Mucosa of descending colon (tissue), 3 donors: ENCODE data around the gene PKDREJ. TPM values are rescaled to one million over a fixed set of nuclear protein-coding genes. Genes with fewer than 3 reads are reported as not detected.

Experiments
- ATAC-seq: fragments of 200-7000 bp; cut with Tn5 transposase; one replicate; pipeline ENCODE4 v1.9.1; 2020; ENCODE audit warnings: mild to moderate bottlenecking, moderate library complexity
- DNase-seq, 3 donors: peaks; one replicate each; pipeline ENCODE4 v3.0.0-alpha.2; 2020
- H3K36me3 ChIP-seq: fragments of 200-600 bp; one replicate; pipeline ENCODE4 v1.8.0; 2021; ENCODE audit warnings: low read depth, mild to moderate bottlenecking
- H3K4me1 ChIP-seq: fragments of 200-600 bp; one replicate; pipeline ENCODE4 v1.8.0; 2021; ENCODE audit warnings: low read depth, mild to moderate bottlenecking
- H3K4me3 ChIP-seq: fragments of 200-600 bp; one replicate; pipeline ENCODE4 v1.8.0; 2021; ENCODE audit warnings: mild to moderate bottlenecking
- H3K9me3 ChIP-seq: fragments of 200-600 bp; one replicate; pipeline ENCODE4 v1.8.0; 2021; ENCODE audit warnings: mild to moderate bottlenecking
- intact Hi-C, 2 donors: fragments of 100-400 bp; cut with DNase I in 1 of 2; cut with micrococcal nuclease in 1 of 2; formaldehyde crosslinking; loops; one replicate each; pipeline versions ENCODE4 v1.11.0 to v1.11.1; 2022; cut with DNase I, micrococcal nuclease
- total RNA-seq, 3 donors: library from RNA; stranded (reverse); fragmentation: NEBNext Ultra II Directional in 2 of 3; extraction: Animal tissue kit (Norgen Biotek cat#: 25700) in 2 of 3; gene quantifications; one replicate each; pipeline versions ENCODE4 v1.2.1 to v1.2.4, GENCODE V29; 2021 to 2023
- TF ChIP-seq, protein P1 (sequence below): fragments of 200-600 bp; IDR thresholded peaks from one replicate; pipeline ENCODE4 v1.8.0; 2022; ENCODE audit warnings: antibody characterized with exemption, mild to moderate bottlenecking
- donor health status: DM: no; HTN: no; CAD: no; lungs with moderate emphysema.
- donor health status: DM: no; HTN: no; CAD: no.
- donor health status: DM: no; HTN: yes; CAD: no.

PKDREJ gene
- total RNA-seq, 3 donors from 2014 or later: 0.35 to 0.75 (median 0.36) TPM

DNA sequence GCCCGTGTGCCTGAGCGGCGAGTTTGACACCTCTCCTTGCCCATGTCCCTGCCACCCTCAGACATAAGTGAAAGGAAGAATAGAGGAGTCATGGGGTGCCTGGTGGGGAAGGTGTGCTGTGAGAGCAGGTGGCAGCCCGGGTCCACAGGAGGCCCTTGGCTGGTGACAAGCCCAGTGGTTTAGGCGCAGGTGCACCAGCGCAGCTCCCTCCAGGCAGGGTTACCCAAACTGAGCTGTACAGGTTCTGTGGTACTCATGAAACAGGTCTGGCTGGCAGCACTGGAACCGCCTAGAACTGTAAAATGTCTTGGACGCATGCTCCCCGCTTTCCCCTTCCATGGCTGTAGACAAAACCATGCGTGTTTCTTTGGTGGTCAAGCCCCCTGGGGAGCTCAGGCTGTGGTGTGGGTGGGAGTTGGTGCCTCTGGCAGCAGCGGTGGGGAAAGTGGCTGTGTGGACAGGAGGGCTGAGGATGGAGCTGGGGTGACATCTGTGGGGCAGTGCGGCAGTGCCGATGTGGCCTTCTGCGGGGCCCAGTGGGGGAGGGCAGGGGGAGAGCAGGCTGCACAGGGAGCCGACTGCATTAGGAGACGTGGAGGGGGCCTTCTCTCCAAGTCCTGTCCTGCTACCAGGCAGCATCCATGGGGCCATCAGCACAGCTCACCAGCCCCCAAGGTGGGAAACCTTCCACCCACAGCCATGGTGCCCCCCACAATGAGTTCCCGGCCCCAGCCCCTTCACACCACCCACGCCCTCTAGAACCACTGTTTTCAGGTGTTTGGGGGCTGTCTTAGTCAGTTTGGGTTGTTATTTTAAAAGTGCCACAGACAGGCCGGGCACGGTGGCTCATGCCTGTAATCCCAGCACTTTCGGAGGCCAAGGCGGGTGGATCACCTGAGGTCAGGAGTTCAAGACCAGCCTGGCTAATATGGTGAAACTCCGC, 28.0 kb upstream of the PKDREJ start:
- H3K4me3 ChIP-seq: no peak overlapping the region
- TF ChIP-seq, protein P1, sequence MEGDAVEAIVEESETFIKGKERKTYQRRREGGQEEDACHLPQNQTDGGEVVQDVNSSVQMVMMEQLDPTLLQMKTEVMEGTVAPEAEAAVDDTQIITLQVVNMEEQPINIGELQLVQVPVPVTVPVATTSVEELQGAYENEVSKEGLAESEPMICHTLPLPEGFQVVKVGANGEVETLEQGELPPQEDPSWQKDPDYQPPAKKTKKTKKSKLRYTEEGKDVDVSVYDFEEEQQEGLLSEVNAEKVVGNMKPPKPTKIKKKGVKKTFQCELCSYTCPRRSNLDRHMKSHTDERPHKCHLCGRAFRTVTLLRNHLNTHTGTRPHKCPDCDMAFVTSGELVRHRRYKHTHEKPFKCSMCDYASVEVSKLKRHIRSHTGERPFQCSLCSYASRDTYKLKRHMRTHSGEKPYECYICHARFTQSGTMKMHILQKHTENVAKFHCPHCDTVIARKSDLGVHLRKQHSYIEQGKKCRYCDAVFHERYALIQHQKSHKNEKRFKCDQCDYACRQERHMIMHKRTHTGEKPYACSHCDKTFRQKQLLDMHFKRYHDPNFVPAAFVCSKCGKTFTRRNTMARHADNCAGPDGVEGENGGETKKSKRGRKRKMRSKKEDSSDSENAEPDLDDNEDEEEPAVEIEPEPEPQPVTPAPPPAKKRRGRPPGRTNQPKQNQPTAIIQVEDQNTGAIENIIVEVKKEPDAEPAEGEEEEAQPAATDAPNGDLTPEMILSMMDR: no peak
- H3K9me3 ChIP-seq: no peaks in the 10 kb centered on the region
- intact Hi-C loops: loop anchor here in 1 of 2 donors (10.0 kb wide), 1 partner anchor 296 kb away; no protein-coding TSS in a partner anchor
- no peak for ATAC-seq
- peaks cover 11% of the 10 kb centered on the region for H3K4me1 ChIP-seq
- no peak for DNase-seq
- H3K36me3 ChIP-seq: peaks cover 9% of the 10 kb centered on the region

DNA sequence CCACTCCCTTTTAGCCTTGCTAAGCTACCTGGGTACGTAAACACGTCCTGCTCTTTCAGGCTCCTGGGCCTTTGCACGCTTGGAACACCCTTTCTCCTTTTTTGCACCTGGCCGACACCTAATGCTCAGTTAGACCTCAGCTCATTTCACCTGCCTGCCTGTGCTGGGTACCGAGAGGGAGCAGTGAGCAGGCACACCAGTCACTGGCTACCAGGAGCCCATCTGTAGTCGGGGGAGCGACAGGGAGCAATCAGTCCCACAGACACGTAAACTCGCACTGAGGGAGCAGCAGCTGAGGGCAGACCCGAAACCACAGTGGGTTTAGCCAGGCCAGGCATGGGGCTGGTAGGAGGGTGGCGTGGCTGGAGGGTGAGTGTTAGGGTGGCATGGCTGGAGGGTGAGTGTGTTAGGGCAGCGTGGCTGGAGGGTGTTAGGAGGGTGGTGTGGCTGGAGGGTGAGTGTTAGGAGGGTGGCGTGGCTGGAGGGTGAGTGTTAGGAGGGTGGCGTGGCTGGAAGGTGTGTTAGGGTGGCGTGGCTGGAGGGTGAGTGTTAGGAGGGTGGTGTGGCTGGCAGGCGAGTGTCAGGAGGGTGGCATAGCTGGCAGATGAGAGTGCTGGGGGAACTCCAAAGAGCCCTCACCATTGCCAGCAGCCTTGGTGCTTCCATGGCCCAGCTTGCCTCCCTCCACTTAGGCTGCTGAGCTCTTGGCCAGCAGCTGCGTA, 27.1 kb upstream of the PKDREJ start:
- H3K9me3 ChIP-seq: no peaks in the 10 kb centered on the region
- H3K4me3 ChIP-seq: no peak overlapping the region
- ATAC-seq (no peak), DNase-seq (no peak)
- intact Hi-C loops: loop anchor here in 1 of 2 donors (10.0 kb wide), 1 partner anchor 295 kb away; no protein-coding TSS in a partner anchor
- TF ChIP-seq, protein P1: no peak
- peaks cover 9% of the 10 kb centered on the region for H3K36me3 ChIP-seq
- H3K4me1 ChIP-seq: peaks cover 3% of the 10 kb centered on the region

DNA sequence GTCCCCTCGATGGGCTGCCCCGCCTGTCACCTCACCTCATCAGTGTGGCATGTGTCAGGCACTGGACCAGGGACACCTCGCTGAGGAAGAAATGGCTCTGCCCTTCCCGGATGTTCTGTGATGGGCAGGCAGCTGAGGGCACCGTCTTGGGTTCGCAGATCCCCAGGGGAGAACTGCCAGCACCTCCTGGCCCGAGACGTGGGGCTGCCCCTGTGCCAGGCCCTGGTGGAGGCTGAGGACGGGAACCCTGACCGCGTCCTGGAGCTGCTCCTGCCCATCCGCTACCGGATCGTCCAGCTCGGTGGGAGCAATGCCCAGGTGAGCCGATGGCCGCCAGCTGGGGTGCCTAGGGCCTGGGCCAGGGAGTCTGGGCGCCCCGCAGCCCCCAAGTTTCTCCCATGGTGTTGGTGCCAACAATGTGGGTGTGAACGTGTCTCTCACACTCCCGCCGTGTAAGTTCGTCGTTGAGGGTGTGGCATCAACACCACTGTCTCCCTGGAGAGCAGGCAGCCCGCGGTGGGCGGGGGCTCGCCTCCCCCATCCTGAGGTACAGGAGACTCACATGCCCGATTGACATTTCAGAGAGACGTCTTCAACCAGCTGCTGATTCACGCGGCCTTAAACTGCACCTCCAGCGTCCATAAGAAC, 26.2 kb upstream of the PKDREJ start:
- Histone ChIP-seq H3K9me3 (no peaks in the 10 kb centered on the region), H3K36me3 (peaks cover 9% of the 10 kb centered on the region), H3K4me3 (no peak overlapping the region), H3K4me1 (peaks cover 3% of the 10 kb centered on the region)
- TF ChIP-seq, protein P1: no peak
- intact Hi-C loops: no loop called here
- ATAC-seq (no peak), DNase-seq (no peak)

DNA sequence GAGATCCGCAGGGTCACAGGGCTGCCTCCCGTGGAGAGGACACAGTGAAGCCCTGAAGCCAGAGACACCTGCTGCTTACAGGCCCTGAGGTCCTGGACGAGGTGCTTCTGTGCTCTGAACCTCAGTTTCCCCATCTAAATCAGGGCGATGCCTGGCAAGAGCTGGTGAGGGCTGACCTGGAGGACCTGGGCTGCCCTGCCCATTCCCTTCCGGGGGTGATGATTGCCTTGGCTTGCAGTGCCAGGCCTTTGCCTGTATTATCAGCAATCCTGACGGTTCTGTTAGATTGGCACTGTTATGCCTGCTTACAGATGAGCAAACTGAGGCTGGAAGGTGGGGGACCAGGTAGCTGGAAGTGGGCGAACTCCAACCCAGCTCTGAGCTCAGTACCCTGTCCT, 25.7 kb upstream of the PKDREJ start:
- DNase-seq (no peak), ATAC-seq (no peak)
- intact Hi-C loops: no loop called here
- peaks cover 9% of the 10 kb centered on the region for H3K36me3 ChIP-seq
- no peak overlapping the region for H3K4me3 ChIP-seq
- H3K4me1 ChIP-seq: peaks cover 3% of the 10 kb centered on the region
- TF ChIP-seq, protein P1: no peak
- H3K9me3 ChIP-seq: no peaks in the 10 kb centered on the region
